Measurements from ENCODE around the gene PDE4D. TPM values are rescaled to one million over a fixed set of nuclear protein-coding genes. Genes with fewer than 3 reads are reported as not detected.

Gene PDE4D
- total and polyA plus RNA-seq, 2 experiments from 2014 or later, result 4.3 to 9.7 TPM

DNA sequence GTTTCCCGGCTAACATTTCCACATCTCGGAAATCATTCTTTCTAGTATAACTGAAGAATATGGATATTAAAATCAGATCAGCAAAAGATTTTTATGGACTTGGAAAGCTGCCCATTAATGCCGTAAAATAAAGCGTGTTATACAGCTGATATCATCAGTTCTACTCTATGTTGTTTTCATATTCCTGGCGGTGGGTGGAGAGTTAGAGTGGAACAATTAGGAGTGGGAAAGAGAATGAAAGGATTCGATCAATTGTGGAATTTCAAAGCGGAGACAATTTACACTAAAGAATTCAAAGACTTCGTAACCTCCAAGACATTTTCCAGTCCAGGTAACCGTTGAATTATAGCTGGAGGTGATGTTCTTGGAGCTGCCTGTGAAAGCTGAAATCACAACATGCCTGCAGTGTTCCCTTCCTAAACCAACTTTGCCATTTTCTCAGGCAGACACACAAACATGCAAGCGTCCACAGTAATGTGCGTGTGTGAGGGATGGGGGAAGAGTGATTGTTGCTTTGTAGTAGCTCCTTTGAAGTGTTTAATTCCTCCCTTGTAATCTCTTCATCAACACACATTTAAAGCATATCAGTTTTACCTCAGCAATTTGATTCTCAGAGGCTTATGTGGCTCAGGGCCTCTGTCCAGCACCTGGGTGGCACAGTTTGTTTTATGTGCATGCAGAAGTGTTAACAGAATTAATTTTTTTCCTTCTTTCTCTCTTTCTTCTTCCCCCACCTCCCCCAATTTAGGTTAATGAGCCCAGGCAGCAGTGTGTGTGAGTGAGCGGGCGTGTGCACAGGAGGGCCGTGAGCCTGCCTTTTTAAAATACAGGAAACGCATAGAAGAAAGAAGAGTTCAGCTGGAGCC is 766.6 kb downstream of the PDE4D start:
- peak overlapping the region; percentile 79 for H2AFZ ChIP-seq
- no peaks in the 10 kb centered on the region for H3K79me2 ChIP-seq (ENCODE audit: insufficient read depth)
- H3K4me1 ChIP-seq (ENCODE audit: insufficient read depth), result peaks cover 39% of the 10 kb centered on the region
- peaks cover 10% of the 10 kb centered on the region; the same call in 1 of the 2 replicates for H3F3A ChIP-seq (ENCODE audit: insufficient read depth)
- peak overlapping the region; percentile 93 for H3K27ac ChIP-seq
- peak overlapping the region; percentile 72 for H3K4me3 ChIP-seq
- peak overlapping the region; percentile 83 for H3K9ac ChIP-seq
- H3K4me2 ChIP-seq (ENCODE audit: unreplicated experiment), result peak overlapping the region; percentile 78
- 3 to 6% methylated on average over 15 of the region's 15 CpGs for WGBS, 2 experiments (ENCODE audit: low coverage in 1 of 2, low lambda C conversion rate in 2 of 2, missing lambda C conversion rate in 2 of 2)
- H3K27me3 ChIP-seq (replicated peaks; ENCODE audit: insufficient read depth), result no peaks in the 10 kb centered on the region
- peak; percentile 54 for DNase-seq
- in situ Hi-C loops (cut with MboI), result no loop called here
- H3K9me2 ChIP-seq (ENCODE audit: insufficient read depth), result no peaks in the 10 kb centered on the region
- no peaks in the 10 kb centered on the region for H3K36me3 ChIP-seq (ENCODE audit: low read depth)
- H3K9me3 ChIP-seq (ENCODE audit: low read depth), result no peaks in the 10 kb centered on the region
- no peaks in the 10 kb centered on the region for H4K20me1 ChIP-seq (ENCODE audit: insufficient read depth)
- TF ChIP-seq EZH2phosphoT487 (IDR thresholded peaks at IDR 0.05; ENCODE audit: insufficient read depth, low read depth), result no peak
- no peak for TF ChIP-seq EZH2 (IDR thresholded peaks at IDR 0.05; ENCODE audit: insufficient read depth, poor library complexity, severe bottlenecking)

DNA sequence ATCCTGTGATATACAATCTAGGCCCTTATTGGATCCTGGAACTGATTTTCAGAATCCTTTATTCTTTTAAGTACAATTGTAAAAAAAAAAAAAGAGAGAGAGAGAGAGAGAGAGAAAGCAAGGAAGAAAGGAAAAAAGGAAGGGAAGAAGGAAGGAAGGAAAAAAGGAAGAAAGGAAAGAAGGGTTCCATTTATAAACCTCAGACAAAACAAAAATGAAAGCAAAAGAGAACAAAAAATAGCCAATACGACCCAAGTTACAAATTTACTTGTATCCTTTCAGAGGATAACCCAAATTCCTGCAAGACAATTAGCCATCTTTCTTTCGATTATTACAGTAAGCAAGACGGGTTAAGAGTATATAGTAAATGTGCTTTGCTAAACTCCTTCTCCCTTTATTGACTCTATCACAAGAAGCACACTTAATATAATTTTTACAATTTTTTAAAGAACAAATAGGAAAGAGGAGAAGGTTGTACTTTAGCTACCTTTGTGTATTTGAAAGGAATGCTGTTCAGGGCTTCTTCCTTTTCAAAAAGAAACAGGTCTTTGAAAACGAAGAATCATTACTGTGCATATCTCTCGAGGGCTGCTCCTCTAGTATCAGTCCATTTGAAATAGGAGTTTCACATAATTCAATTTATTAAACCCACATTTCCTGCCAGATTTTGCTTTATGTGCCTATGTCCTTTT is 767.4 kb downstream of the PDE4D start:
- in situ Hi-C loops (cut with MboI), result no loop called here
- peak overlapping the region; percentile 72 for H3K4me3 ChIP-seq
- H3K9me2 ChIP-seq (ENCODE audit: insufficient read depth), result no peaks in the 10 kb centered on the region
- no peaks in the 10 kb centered on the region for H3K27me3 ChIP-seq (replicated peaks; ENCODE audit: insufficient read depth)
- peak; percentile 20 for DNase-seq
- H3F3A ChIP-seq (ENCODE audit: insufficient read depth), result peaks cover 10% of the 10 kb centered on the region; the same call in 1 of the 2 replicates
- peak overlapping the region; percentile 93 for H3K27ac ChIP-seq
- peak overlapping the region; percentile 78 for H3K4me2 ChIP-seq (ENCODE audit: unreplicated experiment)
- no peaks in the 10 kb centered on the region for H3K36me3 ChIP-seq (ENCODE audit: low read depth)
- peak overlapping the region; percentile 83 for H3K9ac ChIP-seq
- no peaks in the 10 kb centered on the region for H3K9me3 ChIP-seq (ENCODE audit: low read depth)
- no peaks in the 10 kb centered on the region for H4K20me1 ChIP-seq (ENCODE audit: insufficient read depth)
- H3K4me1 ChIP-seq (ENCODE audit: insufficient read depth), result peaks cover 39% of the 10 kb centered on the region
- TF ChIP-seq EZH2phosphoT487 (IDR thresholded peaks at IDR 0.05; ENCODE audit: insufficient read depth, low read depth) (no peak), EZH2 (IDR thresholded peaks at IDR 0.05; ENCODE audit: insufficient read depth, poor library complexity, severe bottlenecking) (no peak)
- 20 to 25% methylated on average over 5 of the region's 5 CpGs for WGBS, 2 experiments (ENCODE audit: low coverage in 1 of 2, low lambda C conversion rate in 2 of 2, missing lambda C conversion rate in 2 of 2)
- peak overlapping the region; percentile 79 for H2AFZ ChIP-seq
- H3K79me2 ChIP-seq (ENCODE audit: insufficient read depth), result no peaks in the 10 kb centered on the region

DNA sequence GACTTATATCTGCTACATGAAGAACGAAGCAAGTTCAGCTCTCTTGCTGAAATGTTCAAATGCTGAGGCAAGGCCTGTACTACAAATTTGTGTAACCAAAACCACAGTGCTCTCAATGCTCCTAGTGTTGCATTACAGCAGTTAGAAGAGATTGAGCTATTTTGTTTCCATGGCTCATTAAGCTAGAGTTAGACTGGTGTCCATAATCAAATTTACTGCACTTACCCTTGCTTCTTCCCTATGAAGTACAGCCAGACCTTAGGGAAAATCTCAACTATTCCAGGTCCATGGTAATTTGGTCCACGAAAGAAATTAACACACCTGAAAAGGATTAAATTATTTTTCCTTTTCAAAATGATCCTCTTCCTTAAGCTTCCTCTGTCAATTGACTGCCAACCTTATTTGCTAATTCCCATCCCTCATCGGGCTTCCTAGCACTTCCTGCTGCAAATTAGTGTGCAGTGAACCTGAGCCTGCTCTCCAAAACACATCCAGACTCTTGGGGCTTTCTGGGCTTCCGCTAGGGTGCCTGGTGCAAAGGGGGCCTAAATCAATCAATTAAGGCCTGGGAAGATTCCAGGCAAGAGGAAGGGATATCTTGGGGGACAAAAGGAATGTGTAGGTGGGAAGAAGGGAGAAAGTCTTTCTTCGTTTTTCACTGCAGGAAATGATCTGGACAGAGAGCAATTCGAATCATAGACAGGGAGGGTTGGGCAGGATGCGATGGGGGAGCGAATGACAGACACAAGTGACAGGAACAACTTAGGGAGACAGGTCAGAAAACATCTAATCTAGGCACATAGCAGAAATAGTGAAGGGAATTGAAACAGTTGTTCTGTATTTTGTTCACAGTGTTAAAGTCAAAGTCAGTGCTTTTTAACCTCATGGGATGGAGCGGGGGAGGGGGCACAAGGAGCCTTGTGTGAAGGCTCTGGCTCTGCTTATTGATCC is 768.2 kb downstream of the PDE4D start:
- TF ChIP-seq EZH2phosphoT487 (IDR thresholded peaks at IDR 0.05; ENCODE audit: insufficient read depth, low read depth), result no peak
- no peak for TF ChIP-seq EZH2 (IDR thresholded peaks at IDR 0.05; ENCODE audit: insufficient read depth, poor library complexity, severe bottlenecking)
- Histone ChIP-seq H3K9ac (no peak overlapping the region), H3K4me1 (ENCODE audit: insufficient read depth) (peaks cover 39% of the 10 kb centered on the region), H3K27ac (no peak overlapping the region), H3F3A (ENCODE audit: insufficient read depth) (peaks cover 10% of the 10 kb centered on the region; the same call in 1 of the 2 replicates), H3K79me2 (ENCODE audit: insufficient read depth) (no peaks in the 10 kb centered on the region), H3K9me3 (ENCODE audit: low read depth) (no peaks in the 10 kb centered on the region), H3K27me3 (replicated peaks; ENCODE audit: insufficient read depth) (no peaks in the 10 kb centered on the region), H3K4me2 (ENCODE audit: unreplicated experiment) (peak overlapping the region; percentile 78), H3K36me3 (ENCODE audit: low read depth) (no peaks in the 10 kb centered on the region), H3K4me3 (no peak overlapping the region; the same call in 1 of the 2 replicates), H2AFZ (peak overlapping the region; percentile 79), H3K9me2 (ENCODE audit: insufficient read depth) (no peaks in the 10 kb centered on the region), H4K20me1 (ENCODE audit: insufficient read depth) (no peaks in the 10 kb centered on the region)
- WGBS, 2 experiments (ENCODE audit: low coverage in 1 of 2, low lambda C conversion rate in 2 of 2, missing lambda C conversion rate in 2 of 2), result 85 to 90% methylated on average over 9 of the region's 9 CpGs
- in situ Hi-C loops (cut with MboI), result no loop called here
- no peak for DNase-seq

Data from GM23248 (cell line).